ENCODE data around the gene PIK3R6.

DNA sequence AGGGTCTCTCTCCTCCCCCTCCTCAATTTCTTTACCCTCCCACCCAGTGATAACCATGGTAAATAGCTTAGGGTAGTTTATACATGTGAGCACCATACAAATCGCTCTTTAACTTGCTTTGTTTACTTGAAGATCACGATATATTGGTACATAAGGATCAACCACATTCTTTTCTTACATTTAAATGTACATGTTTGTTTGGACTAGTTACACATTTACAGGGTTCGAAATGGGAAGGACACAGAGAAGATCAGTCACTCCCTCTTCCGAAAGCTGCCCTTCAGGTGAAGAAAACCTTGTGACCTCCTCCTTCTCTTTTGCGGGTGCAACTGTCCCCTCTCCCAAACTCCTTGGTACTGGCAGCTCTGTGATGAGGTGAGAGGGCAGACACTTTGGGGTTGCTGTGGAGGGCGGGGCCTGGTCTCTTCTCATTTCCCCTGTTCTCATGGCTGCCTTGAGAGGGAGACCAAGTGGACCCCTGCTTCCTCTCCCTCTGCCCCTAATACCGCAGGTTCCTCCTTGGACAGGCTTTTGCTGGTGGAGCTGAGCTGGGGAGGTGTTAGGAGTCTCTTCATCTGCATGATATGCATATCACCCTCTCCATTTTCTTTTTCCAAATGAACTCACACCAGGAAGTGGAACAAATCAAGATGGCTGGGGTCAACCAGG lies 4.7 kb upstream of the PIK3R6 start:
- TF ChIP-seq, protein P1, sequence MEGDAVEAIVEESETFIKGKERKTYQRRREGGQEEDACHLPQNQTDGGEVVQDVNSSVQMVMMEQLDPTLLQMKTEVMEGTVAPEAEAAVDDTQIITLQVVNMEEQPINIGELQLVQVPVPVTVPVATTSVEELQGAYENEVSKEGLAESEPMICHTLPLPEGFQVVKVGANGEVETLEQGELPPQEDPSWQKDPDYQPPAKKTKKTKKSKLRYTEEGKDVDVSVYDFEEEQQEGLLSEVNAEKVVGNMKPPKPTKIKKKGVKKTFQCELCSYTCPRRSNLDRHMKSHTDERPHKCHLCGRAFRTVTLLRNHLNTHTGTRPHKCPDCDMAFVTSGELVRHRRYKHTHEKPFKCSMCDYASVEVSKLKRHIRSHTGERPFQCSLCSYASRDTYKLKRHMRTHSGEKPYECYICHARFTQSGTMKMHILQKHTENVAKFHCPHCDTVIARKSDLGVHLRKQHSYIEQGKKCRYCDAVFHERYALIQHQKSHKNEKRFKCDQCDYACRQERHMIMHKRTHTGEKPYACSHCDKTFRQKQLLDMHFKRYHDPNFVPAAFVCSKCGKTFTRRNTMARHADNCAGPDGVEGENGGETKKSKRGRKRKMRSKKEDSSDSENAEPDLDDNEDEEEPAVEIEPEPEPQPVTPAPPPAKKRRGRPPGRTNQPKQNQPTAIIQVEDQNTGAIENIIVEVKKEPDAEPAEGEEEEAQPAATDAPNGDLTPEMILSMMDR (IDR thresholded peaks at IDR 0.05): no peak
- TF ChIP-seq POLR2A (IDR thresholded peaks at IDR 0.05): no peak
